CD14-positive monocyte (primary cell): Measurements from ENCODE around the gene PNKD. TPM values are rescaled to one million over a fixed set of nuclear protein-coding genes. Genes with fewer than 3 reads are reported as not detected.

Experiments
- DNase-seq, 3 donors: peaks; one replicate each; pipeline ENCODE4 v3.0.0-alpha.2; 2011 to 2022
- H2AFZ ChIP-seq: 2 replicates; pipeline ENCODE4 v1.6.0; 2012; ENCODE audit warnings: mild to moderate bottlenecking, low read depth, low read length, inconsistent platforms; ENCODE audit not compliant: insufficient read depth, poor library complexity, severe bottlenecking
- H3K27ac ChIP-seq, 2 donors: 1 replicate in 1 of 2; 2 replicates in 1 of 2; pipeline ENCODE4 v1.5.1; 2012 to 2013; ENCODE audit warnings: low read length in 2 of 2, control low read depth in 1 of 2, inconsistent platforms in 1 of 2, low read depth in 1 of 2, mild to moderate bottlenecking in 1 of 2
- H3K27me3 ChIP-seq, 2 donors: one replicate each; pipeline versions ENCODE4 v1.6.0 to v1.6.1; 2011 to 2013; ENCODE audit warnings: low read length in 2 of 2; ENCODE audit not compliant: control insufficient read depth in 2 of 2, insufficient read depth in 2 of 2
- H3K36me3 ChIP-seq, 2 donors: replicated peaks in 1 of 2; 1 replicate in 1 of 2; 2 replicates in 1 of 2; pipeline versions ENCODE4 v1.5.1 to v1.6.1; 2012 to 2013; ENCODE audit warnings: low read length in 2 of 2, control low read depth in 1 of 2, inconsistent platforms in 1 of 2, mild to moderate bottlenecking in 1 of 2; ENCODE audit not compliant: insufficient read depth in 2 of 2, control insufficient read depth in 1 of 2
- H3K4me1 ChIP-seq, 2 donors: 1 replicate in 1 of 2; 2 replicates in 1 of 2; pipeline versions ENCODE4 v1.5.1 to v1.6.1; 2012 to 2013; ENCODE audit warnings: low read length in 2 of 2, control low read depth in 1 of 2, inconsistent platforms in 1 of 2, mild to moderate bottlenecking in 1 of 2, moderate library complexity in 1 of 2; ENCODE audit not compliant: insufficient read depth in 2 of 2, control insufficient read depth in 1 of 2
- H3K4me2 ChIP-seq: replicated peaks from 2 replicates; pipeline ENCODE3; 2012; ENCODE audit warnings: low read length, moderate library complexity, mild to moderate bottlenecking; ENCODE audit not compliant: poor library complexity, severe bottlenecking; ENCODE audit errors: extremely low read depth
- H3K4me3 ChIP-seq, 3 experiments: fragments of 200-600 bp in 1 of 3; sonication (generic) in 1 of 3; replicated peaks in 1 of 3; 1 replicate in 2 of 3; 2 replicates in 1 of 3; pipeline ENCODE4 v1.5.1; 2011 to 2013; ENCODE audit warnings: low read length in 3 of 3, mild to moderate bottlenecking in 3 of 3, control low read depth in 2 of 3, low read depth in 2 of 3, inconsistent platforms in 1 of 3, moderate library complexity in 1 of 3
- H3K79me2 ChIP-seq: 2 replicates; pipeline ENCODE4 v1.6.0; 2012; ENCODE audit warnings: mild to moderate bottlenecking, control low read depth, inconsistent platforms, low read length, moderate library complexity; ENCODE audit not compliant: insufficient read depth
- H3K9ac ChIP-seq: 2 replicates; pipeline ENCODE4 v1.6.0; 2017; ENCODE audit warnings: low read length, mild to moderate bottlenecking; ENCODE audit not compliant: insufficient read depth, poor library complexity, severe bottlenecking
- H3K9me3 ChIP-seq, 2 donors: replicated peaks in 1 of 2; 1 replicate in 1 of 2; 2 replicates in 1 of 2; pipeline versions ENCODE4 v1.5.1 to v1.6.1; 2012 to 2013; ENCODE audit warnings: low read length in 2 of 2, control low read depth in 1 of 2; ENCODE audit not compliant: control insufficient read depth in 1 of 2, insufficient read depth in 1 of 2
- H4K20me1 ChIP-seq: 2 replicates; pipeline ENCODE4 v1.6.0; 2012; ENCODE audit warnings: mild to moderate bottlenecking, low read length, control low read depth, moderate library complexity; ENCODE audit not compliant: insufficient read depth
- H3K27ac Mint-ChIP-seq, 7 donors: one replicate each; pipeline ENCODE4 v1.8.0; 2020; ENCODE audit warnings: mild to moderate bottlenecking in 7 of 7, mixed read lengths in 7 of 7, moderate library complexity in 6 of 7, inconsistent platforms in 2 of 7
- H3K27me3 Mint-ChIP-seq, 3 donors: one replicate each; pipeline ENCODE4 v1.8.0; 2021 to 2022; ENCODE audit warnings: low read depth in 3 of 3, mild to moderate bottlenecking in 3 of 3, mixed read lengths in 3 of 3, moderate library complexity in 3 of 3, inconsistent platforms in 1 of 3
- H3K36me3 Mint-ChIP-seq, 2 donors: one replicate each; pipeline ENCODE4 v1.8.0; 2020; ENCODE audit warnings: mixed read lengths in 2 of 2, inconsistent platforms in 1 of 2, mild to moderate bottlenecking in 1 of 2
- H3K4me1 Mint-ChIP-seq: one replicate; pipeline ENCODE4 v1.8.0; 2020; ENCODE audit warnings: mild to moderate bottlenecking, mixed read lengths
- H3K4me3 Mint-ChIP-seq, 2 donors: one replicate each; pipeline ENCODE4 v1.8.0; 2020; ENCODE audit warnings: mild to moderate bottlenecking in 2 of 2, mixed read lengths in 2 of 2, moderate library complexity in 1 of 2
- H3K9me3 Mint-ChIP-seq, 7 donors: one replicate each; pipeline ENCODE4 v1.8.0; 2020 to 2022; ENCODE audit warnings: mixed read lengths in 7 of 7, mild to moderate bottlenecking in 6 of 7, moderate library complexity in 6 of 7, inconsistent platforms in 2 of 7
- WGBS: methylation state at CpG from one replicate; pipeline ENCODE4 v1.1.5; 2013; ENCODE audit warnings: missing lambda C conversion rate; ENCODE audit not compliant: insufficient coverage; 5-methylcytosine and 5-hydroxymethylcytosine counted together
- intact Hi-C, 2 donors: fragments of 100-400 bp; cut with micrococcal nuclease; formaldehyde crosslinking; loops; one replicate each; pipeline versions ENCODE4 v1.15.0 to v1.15.1; 2023
- polyA plus RNA-seq, 3 donors: library from polyadenylated mRNA; depleted of rRNA in 1 of 3; unstranded in 2 of 3; stranded (reverse) in 1 of 3; fragments of 300-500 nt in 2 of 3; fragments of >200 nt in 1 of 3; fragmentation: Illumina TruSeq in 2 of 3; gene quantifications; 1 replicate in 2 of 3; 2 replicates in 1 of 3; pipeline ENCODE4 v1.2.3, GENCODE V29; 2012 to 2021
- TF ChIP-seq, protein P1 (sequence below): fragments of 200-600 bp; IDR thresholded peaks from one replicate; pipeline ENCODE4 v1.8.0; 2022; ENCODE audit warnings: antibody characterized with exemption, mild to moderate bottlenecking

The PNKD gene
- polyA plus RNA-seq, 3 donors: 79.8 to 92.0 (median 88.2) TPM

DNA sequence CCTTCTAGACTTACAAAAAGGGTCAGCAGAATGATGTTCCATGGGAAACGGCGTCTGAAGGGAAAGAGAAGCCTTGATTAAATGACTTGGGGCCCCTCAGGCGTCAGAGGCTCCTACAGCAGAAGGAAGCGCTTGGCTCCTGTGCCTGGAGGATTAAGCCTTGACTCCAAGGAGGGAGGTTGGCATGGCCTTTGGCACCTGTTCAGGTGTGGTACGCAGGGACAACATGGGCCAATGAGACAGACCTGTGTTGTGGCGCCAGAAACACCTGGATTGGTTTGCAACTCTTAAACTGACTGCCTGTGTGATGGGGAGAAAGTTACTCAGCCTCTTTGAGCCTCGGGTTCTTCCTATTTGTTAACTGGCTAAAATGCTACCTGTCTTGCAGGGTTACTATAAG lies 7.6 kb downstream of the PNKD start:
- peaks cover 0 to 1% (median 0%) of the 10 kb centered on the region in 3 donors for H3K27me3 Mint-ChIP-seq
- no peak for DNase-seq
- intact Hi-C loops: loop anchor here (10.0 kb wide), 2 partner anchors 187 to 287 kb away; partner anchors contain the start of genes CNOT9 (in 1 of the 2) and USP37 (in 1 of the 2)
- 83% methylated on average over 7 of the region's 7 CpGs for WGBS
- Histone ChIP-seq H3K4me3 (no peak overlapping the region), H3K4me2 (no peak overlapping the region), H4K20me1 (peaks cover 99% of the 10 kb centered on the region), H3K27ac (peak overlapping the region in 1 of 2 donors; percentile 20), H3K27me3 (no peaks in the 10 kb centered on the region), H3K79me2 (peaks cover 72% of the 10 kb centered on the region), H2AFZ (no peak overlapping the region), H3K4me1 (peaks cover 14 to 22% of the 10 kb centered on the region in 2 donors), H3K9ac (no peak overlapping the region), H3K9me3 (no peaks in the 10 kb centered on the region), H3K36me3 (peaks cover 91 to 97% of the 10 kb centered on the region in 2 donors)
- TF ChIP-seq, protein P1, sequence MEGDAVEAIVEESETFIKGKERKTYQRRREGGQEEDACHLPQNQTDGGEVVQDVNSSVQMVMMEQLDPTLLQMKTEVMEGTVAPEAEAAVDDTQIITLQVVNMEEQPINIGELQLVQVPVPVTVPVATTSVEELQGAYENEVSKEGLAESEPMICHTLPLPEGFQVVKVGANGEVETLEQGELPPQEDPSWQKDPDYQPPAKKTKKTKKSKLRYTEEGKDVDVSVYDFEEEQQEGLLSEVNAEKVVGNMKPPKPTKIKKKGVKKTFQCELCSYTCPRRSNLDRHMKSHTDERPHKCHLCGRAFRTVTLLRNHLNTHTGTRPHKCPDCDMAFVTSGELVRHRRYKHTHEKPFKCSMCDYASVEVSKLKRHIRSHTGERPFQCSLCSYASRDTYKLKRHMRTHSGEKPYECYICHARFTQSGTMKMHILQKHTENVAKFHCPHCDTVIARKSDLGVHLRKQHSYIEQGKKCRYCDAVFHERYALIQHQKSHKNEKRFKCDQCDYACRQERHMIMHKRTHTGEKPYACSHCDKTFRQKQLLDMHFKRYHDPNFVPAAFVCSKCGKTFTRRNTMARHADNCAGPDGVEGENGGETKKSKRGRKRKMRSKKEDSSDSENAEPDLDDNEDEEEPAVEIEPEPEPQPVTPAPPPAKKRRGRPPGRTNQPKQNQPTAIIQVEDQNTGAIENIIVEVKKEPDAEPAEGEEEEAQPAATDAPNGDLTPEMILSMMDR: no peak
- H3K9me3 Mint-ChIP-seq: peaks cover 0 to 1% (median 0%) of the 10 kb centered on the region in 7 donors
- no peak overlapping the region for H3K4me3 Mint-ChIP-seq
- peaks cover 21% of the 10 kb centered on the region for H3K4me1 Mint-ChIP-seq
- H3K27ac Mint-ChIP-seq: peak overlapping the region in 1 of 7 donors; percentile 62
- H3K36me3 Mint-ChIP-seq: peaks cover 82 to 99% of the 10 kb centered on the region in 2 donors

DNA sequence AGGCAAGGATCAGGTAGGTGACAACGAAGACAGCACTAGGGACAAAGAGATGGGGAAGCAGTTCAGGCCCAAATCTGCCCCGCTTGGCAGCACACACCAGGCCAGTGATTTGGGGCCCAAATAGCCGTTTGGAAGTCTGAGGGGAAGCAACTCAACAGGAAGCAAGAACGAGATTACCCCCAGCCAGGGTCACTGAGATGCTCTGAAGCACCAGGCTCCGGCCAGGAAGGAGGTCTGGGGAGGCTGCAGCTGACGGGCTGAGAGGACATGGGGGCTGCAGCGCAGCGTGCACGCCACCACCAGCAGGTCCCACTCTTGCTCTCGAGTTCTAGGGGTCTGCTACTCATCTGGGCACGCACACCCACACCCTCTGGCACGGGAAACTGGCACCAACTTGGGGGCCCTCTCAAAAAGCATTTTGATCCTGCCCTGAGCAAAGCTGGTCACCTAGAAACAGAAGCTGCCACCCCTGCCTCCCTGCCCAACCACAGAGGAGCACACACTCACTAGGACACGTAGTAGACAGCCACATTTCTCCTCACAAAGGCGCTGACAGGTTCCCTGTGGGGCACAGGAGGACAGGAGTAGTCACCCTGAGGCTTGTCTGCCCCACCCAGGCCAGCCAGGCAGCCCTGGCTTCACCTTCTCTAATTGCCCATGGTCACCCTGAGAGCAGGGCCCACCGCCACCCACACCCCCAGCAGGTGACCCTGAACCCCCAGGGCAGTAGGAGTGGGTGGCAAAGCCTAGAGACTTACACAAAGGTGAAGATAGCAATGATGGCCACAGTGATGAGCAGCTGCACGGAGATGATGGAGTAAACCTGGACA lies 8.4 kb downstream of the PNKD start:
- no peak for DNase-seq
- peaks cover 84 to 100% of the 10 kb centered on the region in 2 donors for H3K36me3 Mint-ChIP-seq

More for the DNA sequence above, 8.4 kb downstream of the PNKD start:
- no peak overlapping the region for H2AFZ ChIP-seq
- H3K9me3 Mint-ChIP-seq: peaks cover 0 to 1% (median 0%) of the 10 kb centered on the region in 7 donors
- peaks cover 96 to 100% of the 10 kb centered on the region in 2 donors for H3K36me3 ChIP-seq
- TF ChIP-seq, protein P1: no peak
- no peak overlapping the region for H3K4me3 ChIP-seq
- peak overlapping the region in 5 of 7 donors; percentile 30 to 78 (median 63) for H3K27ac Mint-ChIP-seq
- no peak overlapping the region for H3K4me2 ChIP-seq
- H3K9ac ChIP-seq: no peak overlapping the region
- intact Hi-C loops: loop anchor here (10.0 kb wide), 2 partner anchors 186 to 286 kb away; partner anchors contain the start of genes CNOT9 (in 1 of the 2) and USP37 (in 1 of the 2)
- peaks cover 80% of the 10 kb centered on the region for H3K79me2 ChIP-seq
- peaks cover 20% of the 10 kb centered on the region for H3K4me1 Mint-ChIP-seq
- H4K20me1 ChIP-seq: peaks cover 100% of the 10 kb centered on the region
- H3K9me3 ChIP-seq: no peaks in the 10 kb centered on the region
- H3K27me3 ChIP-seq: no peaks in the 10 kb centered on the region
- 91% methylated on average over 15 of the region's 16 CpGs for WGBS
- H3K27me3 Mint-ChIP-seq: peaks cover 0 to 1% (median 0%) of the 10 kb centered on the region in 3 donors
- H3K4me3 Mint-ChIP-seq: no peak overlapping the region
- peaks cover 14 to 21% of the 10 kb centered on the region in 2 donors for H3K4me1 ChIP-seq
- peak overlapping the region in 1 of 2 donors; percentile 56 for H3K27ac ChIP-seq
